A549 (cell line): ENCODE measurements around the gene NHERF1.

Source experiments
- EP300 ChIP-seq, 2 experiments: fragments of >200 bp; sonication (Bioruptor Twin); formaldehyde crosslinking; IDR thresholded peaks; 2 replicates in 1 of 2; 3 replicates in 1 of 2; pipeline ENCODE4 v1.6.1; 2016 to 2017
- MAX ChIP-seq: IDR thresholded peaks from 2 replicates; pipeline ENCODE4 v1.6.1; 2012
- PHF8 ChIP-seq: fragments of 200-600 bp; sonication (generic); IDR thresholded peaks from 2 replicates; pipeline ENCODE4 v1.6.1; 2016; ENCODE audit warnings: low read depth, mild to moderate bottlenecking, antibody characterized with exemption, moderate library complexity, borderline replicate concordance

- TF ChIP-seq PHF8: no peak
- TF ChIP-seq MAX: no peak
- TF ChIP-seq EP300 (IDR thresholded peaks at IDR 0.05): no peak
These were observed 7.6 kb upstream of the NHERF1 start for GRCh38 chr17:74740641-74741387.
